GM06990 (cell line): ENCODE measurements around the gene ARHGAP40.

ENCODE experiments used
- DNase-seq: peaks from one replicate; pipeline ENCODE4 v3.0.0-alpha.2; 2011; ENCODE audit not compliant: insufficient read length; ENCODE audit errors: extremely low read depth
- H3K27me3 ChIP-seq: replicated peaks from 2 replicates; pipeline ENCODE4 v1.6.0; 2011; ENCODE audit warnings: low read length; ENCODE audit not compliant: control insufficient read depth, insufficient read depth
- H3K36me3 ChIP-seq: 2 replicates; pipeline ENCODE4 v1.5.1; 2011; ENCODE audit warnings: low read length; ENCODE audit not compliant: control insufficient read depth, insufficient read depth
- H3K4me3 ChIP-seq: replicated peaks from 2 replicates; pipeline ENCODE4 v1.5.1; 2011; ENCODE audit warnings: low read depth, mild to moderate bottlenecking, control low read depth, low read length
- CTCF ChIP-seq: IDR thresholded peaks from 2 replicates; pipeline ENCODE4 v1.5.1; 2011; ENCODE audit warnings: low read length, control low read depth, mild to moderate bottlenecking, inconsistent platforms; ENCODE audit not compliant: insufficient read depth, poor library complexity, severe bottlenecking

ARHGAP40 gene

GRCh38 chr20:38599410-38599882, 2.2 kb upstream of the ARHGAP40 start:
- Histone ChIP-seq H3K36me3 (no peaks in the 10 kb centered on the region), H3K27me3 (peaks cover 2% of the 10 kb centered on the region), H3K4me3 (no peak overlapping the region)
- DNase-seq: no peak
- TF ChIP-seq CTCF: no peak

GRCh38 chr20:38600057-38600456, 1.6 kb upstream of the ARHGAP40 start:
- no peak for TF ChIP-seq CTCF
- Histone ChIP-seq H3K4me3 (no peak overlapping the region), H3K36me3 (no peaks in the 10 kb centered on the region), H3K27me3 (peaks cover 2% of the 10 kb centered on the region)
- DNase-seq: no peak

- no peak for DNase-seq
- Histone ChIP-seq H3K36me3 (no peaks in the 10 kb centered on the region), H3K27me3 (peaks cover 2% of the 10 kb centered on the region), H3K4me3 (no peak overlapping the region)
- no peak for TF ChIP-seq CTCF
These were observed 574 bp downstream of the ARHGAP40 start for GRCh38 chr20:38602185-38602581.

GRCh38 chr20:38603286-38603685, 1.7 kb downstream of the ARHGAP40 start:
- peaks cover 2% of the 10 kb centered on the region for H3K27me3 ChIP-seq
- H3K36me3 ChIP-seq: no peaks in the 10 kb centered on the region
- no peak for TF ChIP-seq CTCF
- DNase-seq: no peak
- no peak overlapping the region for H3K4me3 ChIP-seq

- TF ChIP-seq CTCF: no peak
- Histone ChIP-seq H3K36me3 (no peaks in the 10 kb centered on the region), H3K27me3 (peaks cover 1% of the 10 kb centered on the region), H3K4me3 (no peak overlapping the region)
- no peak for DNase-seq
These were observed 3.3 kb downstream of the ARHGAP40 start for GRCh38 chr20:38604873-38605303.

GRCh38 chr20:38607351-38607750, 5.7 kb downstream of the ARHGAP40 start:
- no peak for DNase-seq
- H3K27me3 ChIP-seq: no peaks in the 10 kb centered on the region; the same call in 1 of the 2 replicates
- no peak overlapping the region for H3K4me3 ChIP-seq
- TF ChIP-seq CTCF: no peak
- H3K36me3 ChIP-seq: no peaks in the 10 kb centered on the region
